Fibroblast of villous mesenchyme (primary cell): Measurements from ENCODE around the gene CFAP57. TPM values are rescaled to one million over a fixed set of nuclear protein-coding genes. Genes with fewer than 3 reads are reported as not detected.

Experiments
- DNase-seq: peaks from one replicate; pipeline ENCODE4 v3.0.0-alpha.2; 2010; ENCODE audit warnings: low read depth
- H3K4me3 ChIP-seq: 2 replicates; pipeline ENCODE4 v1.5.1; 2011; ENCODE audit warnings: low read depth, mild to moderate bottlenecking, low read length
- CTCF ChIP-seq: IDR thresholded peaks from 2 replicates; pipeline ENCODE4 v1.5.1; 2012; ENCODE audit warnings: low read depth, mild to moderate bottlenecking, low read length; ENCODE audit not compliant: insufficient read depth
- total RNA-seq: library from RNA; depleted of rRNA; stranded (reverse); fragments of >200 nt; gene quantifications from 2 replicates; pipeline ENCODE4 v1.2.3, GENCODE V29; 2012

Gene CFAP57
- total RNA-seq, 1 donor, result under 0.01 TPM

- no peak for DNase-seq
- TF ChIP-seq CTCF, result no peak
These were observed 97.7 kb downstream of the CFAP57 start, which contains the start of gene TMEM125 for GRCh38 chr1:43269627-43270375. TSS of gene TMEM125 (plus strand) at chr1:43269983. CDS start at chr1:43272723, 2,740 bp downstream.

GRCh38 chr1:43270421-43271095 is 98.4 kb downstream of the CFAP57 start:
- DNase-seq, result no peak
- no peak for TF ChIP-seq CTCF
- H3K4me3 ChIP-seq, result no peak overlapping the region

More at GRCh38 chr1:43269627-43270375, 97.7 kb downstream of the CFAP57 start, which contains the start of gene TMEM125:
- H3K4me3 ChIP-seq, result no peak within 1 kb of the TSS

GRCh38 chr1:43271186-43272118 is 99.3 kb downstream of the CFAP57 start:
- H3K4me3 ChIP-seq, result no peak overlapping the region
- no peak for DNase-seq
- TF ChIP-seq CTCF, result no peak

GRCh38 chr1:43272161-43272560 is 100.0 kb downstream of the CFAP57 start:
- no peak overlapping the region for H3K4me3 ChIP-seq
- TF ChIP-seq CTCF, result no peak
- DNase-seq, result no peak

- DNase-seq, result no peak
- TF ChIP-seq CTCF, result no peak
- no peak overlapping the region for H3K4me3 ChIP-seq
These were observed 100.7 kb downstream of the CFAP57 start for GRCh38 chr1:43272576-43273571.

GRCh38 chr1:43273708-43274107 is 101.6 kb downstream of the CFAP57 start:
- no peak overlapping the region for H3K4me3 ChIP-seq
- TF ChIP-seq CTCF, result no peak
- DNase-seq, result no peak
